ENCODE results near the gene TOB1. TPM values are rescaled to one million over a fixed set of nuclear protein-coding genes. Genes with fewer than 3 reads are reported as not detected.
A peak's percentile ranks its signal among the peaks of the same experiment; 100 is the strongest.
"Not testable (repeated sequence)": the region's sequence is repeated elsewhere in the genome, so short reads cannot be mapped to it uniquely, and the experiment has no call there.

The TOB1 gene
- total RNA-seq, 1 donor from 2014 or later, result 77.3 TPM

GRCh38 chr17:50898369-50899004 is 32.3 kb upstream of the TOB1 start:
- DNase-seq, result no peak

GRCh38 chr17:50894513-50894912 is 28.4 kb upstream of the TOB1 start:
- not testable (repeated sequence) for DNase-seq

GRCh38 chr17:50893183-50893993 is 27.2 kb upstream of the TOB1 start:
- no peak for DNase-seq

GRCh38 chr17:50892101-50892776 is 26.1 kb upstream of the TOB1 start:
- peak; percentile 21 for DNase-seq

GRCh38 chr17:50891577-50891989 is 25.4 kb upstream of the TOB1 start:
- no peak for DNase-seq

GRCh38 chr17:50890675-50891516 is 24.7 kb upstream of the TOB1 start:
- no peak for DNase-seq

GRCh38 chr17:50889528-50890118 is 23.5 kb upstream of the TOB1 start:
- no peak for DNase-seq

- DNase-seq, result no peak
Measured at GRCh38 chr17:50887705-50888245, 21.6 kb upstream of the TOB1 start.

- DNase-seq, result no peak
Measured at GRCh38 chr17:50884439-50885311, 18.5 kb upstream of the TOB1 start.

- DNase-seq, result no peak
Measured at GRCh38 chr17:50883850-50884438, 17.8 kb upstream of the TOB1 start.

GRCh38 chr17:50882851-50883250 is 16.7 kb upstream of the TOB1 start:
- DNase-seq, result no peak

- DNase-seq, result no peak
Measured at GRCh38 chr17:50881182-50881581, 15.0 kb upstream of the TOB1 start.

GRCh38 chr17:50879086-50879485 is 12.9 kb upstream of the TOB1 start:
- DNase-seq, result no peak

GRCh38 chr17:50877838-50878237 is 11.7 kb upstream of the TOB1 start:
- no peak for DNase-seq

GRCh38 chr17:50877042-50877441 is 10.9 kb upstream of the TOB1 start:
- not testable (repeated sequence) for DNase-seq

GRCh38 chr17:50875074-50875473 is 8.9 kb upstream of the TOB1 start:
- no peak for DNase-seq

- peak; percentile 61 for DNase-seq
Measured at GRCh38 chr17:50872710-50873424, 6.7 kb upstream of the TOB1 start.

GRCh38 chr17:50871898-50872297 is 5.7 kb upstream of the TOB1 start:
- DNase-seq, result no peak

- no peak for DNase-seq
Measured at GRCh38 chr17:50871364-50871763, 5.2 kb upstream of the TOB1 start.

Measured in tongue (tissue), 2 donors.